HK-2 (cell line): ENCODE measurements around the gene TEP1.
"Not testable (repeated sequence)": the region's sequence is repeated elsewhere in the genome, so short reads cannot be mapped to it uniquely, and the experiment has no call there.

Experiments
- DNase-seq: peaks from one replicate; pipeline ENCODE4 v3.0.0-alpha.2; 2018; ENCODE audit not compliant: unreplicated experiment

TEP1 gene

DNA sequence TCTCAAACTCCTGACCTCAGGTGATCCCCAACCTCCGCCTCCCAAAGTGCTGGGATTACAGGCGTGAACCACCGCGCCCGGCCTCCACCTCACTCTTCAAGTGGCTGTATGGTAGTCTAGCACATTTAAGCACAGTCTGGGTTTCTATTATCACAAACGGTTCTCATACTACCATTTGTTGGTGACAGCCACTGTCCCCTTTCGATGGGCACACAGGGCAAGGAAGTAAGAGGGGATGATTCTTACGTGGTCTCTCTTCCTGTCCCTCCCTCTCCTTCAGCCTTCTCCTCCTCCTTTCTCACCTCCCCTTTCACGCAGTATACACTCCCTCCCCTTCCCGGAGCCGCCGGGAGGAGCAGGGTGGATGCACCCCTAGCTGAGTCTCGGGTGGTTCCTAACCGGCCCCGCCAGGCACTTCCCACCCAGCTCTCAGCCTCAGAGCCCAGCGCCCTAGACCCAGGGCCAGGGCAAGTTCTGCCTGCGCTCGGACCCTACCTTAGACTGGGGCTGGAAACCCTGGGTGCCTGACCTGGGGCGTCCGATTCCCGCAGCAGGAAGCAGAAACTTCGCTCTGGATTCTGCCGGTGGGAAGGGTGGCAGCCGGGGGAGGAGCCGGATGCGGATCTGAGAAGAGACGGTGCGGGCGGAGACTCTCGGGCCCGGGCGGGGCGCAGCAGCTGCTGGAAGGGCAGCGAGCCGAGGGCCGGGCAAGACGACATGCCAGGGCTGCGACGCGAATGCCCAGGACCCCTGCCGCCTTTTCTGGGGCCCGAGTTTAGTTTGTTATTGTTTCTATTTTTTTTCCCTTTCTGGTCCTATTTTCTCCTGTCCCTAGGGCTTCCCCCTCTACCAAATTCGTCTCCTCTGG is at the start of gene TEP1:
Gene TEP1 (minus strand): TSS at position 626 of the 868 bp plus-strand sequence. CDS start 5,062 bp downstream, outside the sequence.
- peak; percentile 89 for DNase-seq

DNA sequence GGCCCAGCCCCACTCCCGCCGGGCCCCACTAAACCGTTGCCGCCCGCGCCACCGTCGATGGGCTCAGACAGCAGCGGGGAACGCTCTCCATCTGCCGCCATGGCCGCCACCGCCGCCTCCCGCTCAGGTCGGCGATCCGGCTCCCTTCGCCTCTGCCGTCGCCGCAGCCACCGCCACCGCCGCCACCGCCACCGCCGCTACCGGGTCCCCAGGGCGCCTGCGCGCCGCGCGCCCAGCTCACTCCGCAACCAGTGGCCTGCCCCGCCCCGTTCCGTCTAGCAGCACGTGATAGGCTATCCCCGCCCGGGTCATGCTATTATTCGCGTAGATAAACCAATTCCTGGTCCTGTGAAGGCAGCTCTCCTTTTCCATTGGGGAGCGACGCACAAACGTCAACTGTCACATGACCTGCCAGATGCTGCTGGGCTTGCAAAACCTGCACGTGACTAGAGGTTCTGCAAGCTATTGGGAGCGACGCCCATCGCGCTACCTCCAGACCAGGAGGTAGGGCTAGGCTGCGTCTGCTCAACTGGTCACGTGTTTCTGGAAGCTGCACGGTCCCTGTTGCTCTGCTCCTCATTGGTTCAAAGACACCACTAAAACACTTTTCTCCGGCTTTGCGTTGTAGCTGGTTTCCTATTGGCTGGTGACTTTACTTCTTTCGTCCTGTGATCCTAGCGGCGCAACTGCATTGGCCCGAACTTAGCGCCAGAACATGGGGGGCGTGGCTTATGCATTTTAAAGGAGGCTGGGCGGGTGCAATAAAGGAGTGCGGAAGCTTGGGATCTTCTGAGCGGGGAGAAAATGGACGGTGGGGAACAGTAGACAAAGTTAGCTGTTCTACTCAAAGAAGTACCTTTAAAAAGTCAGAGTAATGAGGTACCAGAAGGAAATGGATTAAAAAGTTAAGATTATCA is 48.2 kb upstream of the TEP1 start, which contains the start of gene PIP4P1:
Gene PIP4P1 (minus strand): TSS at position 210 of the 917 bp plus-strand sequence. CDS start 109 bp downstream, at position 101.
- DNase-seq = peak; percentile 98

DNA sequence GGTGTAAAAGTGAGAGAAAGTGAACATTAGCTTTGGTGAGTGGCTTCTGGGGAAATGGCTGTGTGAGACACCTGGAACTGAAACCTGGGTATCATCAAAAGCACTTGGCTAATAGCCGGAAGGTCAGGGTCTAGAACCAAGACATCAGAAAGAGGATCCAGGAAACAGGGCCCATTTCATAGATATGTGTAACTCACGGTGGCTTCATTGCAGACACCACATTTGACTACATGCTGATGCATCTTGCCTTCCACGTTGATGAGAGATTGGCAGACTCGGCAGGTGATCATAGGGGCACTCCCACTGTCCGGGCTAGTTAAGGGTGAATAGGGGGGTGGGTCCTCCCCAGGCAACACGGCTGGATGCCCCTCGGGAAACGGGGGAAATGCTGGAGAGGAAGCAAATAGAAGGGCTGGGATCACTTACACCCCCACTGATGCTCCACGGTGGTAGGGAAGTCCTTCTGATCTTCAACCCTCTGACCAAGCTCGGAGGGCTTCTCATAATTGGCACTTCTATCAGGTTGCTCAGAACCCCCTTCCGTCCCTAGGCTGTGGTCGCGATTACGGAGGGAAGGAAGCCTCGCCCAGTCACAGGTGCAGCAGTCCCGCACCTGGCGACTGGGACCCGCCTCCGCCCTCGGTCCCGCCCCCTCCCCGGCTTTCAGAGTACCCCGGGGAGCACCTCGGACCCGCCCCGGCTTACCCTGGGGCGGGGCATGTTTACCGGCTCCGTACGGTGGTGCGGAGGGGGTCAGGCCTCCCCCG is 47.3 kb upstream of the TEP1 start:
- no peak for DNase-seq

DNA sequence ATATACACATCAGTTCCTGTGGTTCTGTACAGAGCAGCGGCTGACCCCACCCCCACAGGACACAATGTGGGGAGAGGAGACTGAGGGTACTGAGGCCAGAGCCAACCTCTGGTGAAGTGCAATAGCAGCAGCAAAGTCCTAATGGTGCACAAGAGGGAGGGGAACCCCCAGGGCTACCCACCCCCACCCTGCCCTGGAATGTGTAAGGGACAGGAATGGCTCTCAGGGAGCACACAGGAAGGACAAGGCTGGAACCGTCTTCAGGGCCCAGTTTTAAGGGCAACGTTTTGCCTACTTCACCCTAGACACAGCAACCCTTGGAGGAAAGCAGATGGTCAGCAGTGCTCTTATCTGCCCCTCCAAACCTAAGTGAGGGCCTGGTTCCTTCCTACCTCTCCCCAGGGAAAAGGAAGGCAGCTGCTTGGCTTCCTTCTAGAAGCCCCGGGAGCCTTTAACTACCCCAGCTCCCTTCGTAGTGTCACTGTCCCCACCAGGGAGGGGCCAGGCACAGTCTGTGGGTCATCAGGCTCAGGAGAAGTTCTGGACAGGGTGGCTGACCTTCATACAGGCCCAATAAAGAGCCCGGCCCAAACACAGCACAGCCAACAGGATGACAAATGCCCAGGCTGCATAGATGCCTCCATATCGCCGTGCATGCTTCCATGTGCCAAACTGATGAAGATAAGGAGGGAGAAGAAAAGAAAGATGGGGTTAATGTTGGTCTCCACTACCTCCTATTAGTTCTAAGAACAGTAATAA is 44.9 kb upstream of the TEP1 start:
- DNase-seq = no peak

DNA sequence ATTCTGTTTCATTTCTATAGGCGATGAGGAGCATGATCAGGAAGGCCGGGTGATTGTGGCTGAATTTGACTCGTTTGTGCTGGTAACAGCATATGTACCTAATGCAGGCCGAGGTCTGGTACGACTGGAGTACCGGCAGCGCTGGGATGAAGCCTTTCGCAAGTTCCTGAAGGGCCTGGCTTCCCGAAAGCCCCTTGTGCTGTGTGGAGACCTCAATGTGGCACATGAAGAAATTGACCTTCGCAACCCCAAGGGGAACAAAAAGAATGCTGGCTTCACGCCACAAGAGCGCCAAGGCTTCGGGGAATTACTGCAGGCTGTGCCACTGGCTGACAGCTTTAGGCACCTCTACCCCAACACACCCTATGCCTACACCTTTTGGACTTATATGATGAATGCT is 43.7 kb upstream of the TEP1 start:
- DNase-seq = no peak

DNA sequence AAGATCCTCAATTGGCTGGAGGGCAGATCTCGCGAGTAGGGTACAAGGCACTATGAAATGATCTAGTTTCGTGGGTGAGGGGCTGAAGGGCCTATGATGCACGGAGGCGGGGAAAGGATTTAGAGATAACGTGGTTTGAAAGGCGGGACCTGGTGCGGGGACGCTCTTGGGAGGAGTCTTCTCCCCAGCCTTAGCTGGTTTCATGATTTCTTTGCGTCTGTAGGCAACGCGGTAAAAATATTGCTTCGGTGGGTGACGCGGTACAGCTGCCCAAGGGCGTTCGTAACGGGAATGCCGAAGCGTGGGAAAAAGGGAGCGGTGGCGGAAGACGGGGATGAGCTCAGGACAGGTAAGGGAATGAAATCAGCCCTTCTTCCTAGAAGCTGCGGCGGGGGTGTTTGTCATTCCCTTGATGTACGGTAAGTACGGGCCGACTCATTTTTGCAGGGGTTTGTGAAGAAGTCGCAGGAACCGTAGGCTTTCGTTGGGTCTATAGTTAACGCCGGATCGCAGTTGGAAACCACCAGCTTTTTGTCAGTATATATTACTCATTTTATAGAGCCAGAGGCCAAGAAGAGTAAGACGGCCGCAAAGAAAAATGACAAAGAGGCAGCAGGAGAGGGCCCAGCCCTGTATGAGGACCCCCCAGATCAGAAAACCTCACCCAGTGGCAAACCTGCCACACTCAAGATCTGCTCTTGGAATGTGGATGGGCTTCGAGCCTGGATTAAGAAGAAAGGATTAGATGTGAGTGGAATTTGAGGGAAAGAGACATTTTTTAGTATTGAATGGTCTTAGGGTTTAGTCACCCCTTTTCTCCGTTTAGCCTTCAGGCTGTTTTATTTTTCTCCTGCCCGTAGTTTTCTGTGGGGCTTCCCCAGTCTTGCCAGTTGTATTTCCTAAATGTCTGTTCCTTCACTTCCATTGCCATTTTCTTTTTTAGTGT is 42.3 kb upstream of the TEP1 start:
- no peak for DNase-seq

DNA sequence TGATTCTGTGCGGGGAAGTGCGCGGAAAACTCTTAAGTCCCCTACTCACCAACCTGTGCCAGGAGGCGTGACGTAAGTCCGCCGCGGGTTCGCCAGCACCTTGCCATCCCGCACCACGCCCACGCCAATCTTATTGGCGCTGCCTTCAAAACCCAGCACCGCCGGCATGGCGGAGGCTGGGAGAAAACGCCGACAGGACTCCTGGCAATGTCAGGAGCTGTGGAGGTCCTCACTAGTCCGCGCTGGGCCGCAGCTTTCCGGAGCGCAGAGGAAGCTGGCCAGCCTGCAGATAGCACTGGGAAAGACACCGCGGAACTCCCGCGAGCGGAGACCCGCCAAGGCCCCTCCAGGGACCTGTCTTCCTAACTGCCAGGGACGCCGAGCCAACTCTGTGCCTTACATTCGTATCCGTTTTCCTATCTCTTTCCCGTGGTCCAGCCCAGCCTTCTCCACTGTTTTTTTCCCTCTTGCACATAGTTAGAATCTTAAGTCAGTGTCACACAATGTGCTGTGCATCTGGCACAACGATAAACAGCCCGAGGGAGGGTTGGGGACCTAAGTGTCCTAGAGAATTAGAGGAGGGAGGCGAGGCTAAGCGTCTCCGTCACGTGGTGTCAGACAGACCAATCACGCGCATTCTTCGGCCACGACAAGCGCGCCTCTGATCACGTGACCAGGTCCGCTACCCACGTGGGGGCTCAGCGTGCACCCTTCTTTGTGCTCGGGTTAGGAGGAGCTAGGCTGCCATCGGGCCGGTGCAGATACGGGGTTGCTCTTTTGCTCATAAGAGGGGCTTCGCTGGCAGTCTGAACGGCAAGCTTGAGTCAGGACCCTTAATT is 41.4 kb upstream of the TEP1 start, which contains the start of the genes APEX1 and OSGEP:
Gene APEX1 (plus strand): TSS at position 711 of the 839 bp plus-strand sequence. CDS start 420 bp downstream, outside the sequence.
Gene OSGEP (minus strand): TSS at position 297 of the 839 bp plus-strand sequence. CDS start 129 bp downstream, at position 168.
- DNase-seq = peak; percentile 97

DNA sequence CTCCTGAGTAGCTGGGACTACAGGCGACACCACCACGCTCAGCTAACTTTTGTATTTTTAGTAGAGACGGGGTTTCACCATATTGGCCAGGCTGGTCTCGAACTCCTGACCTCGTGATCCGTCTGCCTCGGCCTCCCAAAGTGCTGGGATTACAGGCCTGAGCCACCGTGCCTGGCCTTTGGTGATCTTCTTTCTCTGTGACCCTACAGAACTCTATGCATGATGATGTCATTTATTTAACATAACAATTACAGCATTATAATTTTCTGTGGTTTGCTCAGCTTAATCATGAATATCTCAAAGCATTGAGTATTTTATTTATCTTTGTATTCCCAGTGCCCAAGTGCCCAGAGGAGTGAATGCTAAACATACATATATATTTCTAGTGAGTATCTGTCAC is 39.5 kb upstream of the TEP1 start:
- DNase-seq = not testable (repeated sequence)

DNA sequence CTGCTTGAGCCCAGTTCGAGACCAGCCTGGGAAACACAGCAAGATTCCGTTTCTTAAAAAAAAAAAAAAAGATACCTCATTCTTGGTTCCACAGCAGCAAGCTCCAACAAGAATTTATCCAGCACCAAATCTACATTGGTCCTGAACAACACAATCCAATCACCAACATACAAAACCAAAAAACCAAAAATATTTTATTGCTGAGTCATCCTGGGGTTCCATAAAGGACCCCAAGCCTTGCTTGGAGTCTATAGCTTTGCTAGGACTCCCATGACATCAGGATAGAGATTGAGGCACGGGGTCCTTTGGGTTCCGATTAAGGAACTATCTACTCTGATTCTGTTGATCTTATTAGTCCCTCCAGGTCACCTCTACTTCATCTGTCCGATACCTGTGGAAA is 33.6 kb upstream of the TEP1 start:
- no peak for DNase-seq

DNA sequence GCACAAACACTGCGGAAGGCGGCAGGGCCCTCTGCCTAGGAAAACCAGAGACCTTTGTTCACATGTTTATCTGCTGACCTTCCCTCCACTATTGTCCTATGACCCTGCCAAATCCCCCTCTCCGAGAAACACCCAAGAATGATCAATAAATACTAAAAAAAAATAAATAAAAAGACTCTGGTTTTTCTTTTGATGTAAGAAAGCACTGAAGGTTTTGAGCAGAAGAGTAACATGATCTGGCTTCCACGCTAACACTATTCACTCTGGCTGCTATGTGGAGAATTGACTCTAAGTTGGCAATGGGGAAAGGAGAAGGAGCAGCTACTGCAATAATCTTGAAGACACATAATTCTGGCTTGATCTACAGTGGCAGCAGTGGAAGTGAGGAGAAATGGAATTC is 30.3 kb upstream of the TEP1 start:
- not testable (repeated sequence) for DNase-seq

DNA sequence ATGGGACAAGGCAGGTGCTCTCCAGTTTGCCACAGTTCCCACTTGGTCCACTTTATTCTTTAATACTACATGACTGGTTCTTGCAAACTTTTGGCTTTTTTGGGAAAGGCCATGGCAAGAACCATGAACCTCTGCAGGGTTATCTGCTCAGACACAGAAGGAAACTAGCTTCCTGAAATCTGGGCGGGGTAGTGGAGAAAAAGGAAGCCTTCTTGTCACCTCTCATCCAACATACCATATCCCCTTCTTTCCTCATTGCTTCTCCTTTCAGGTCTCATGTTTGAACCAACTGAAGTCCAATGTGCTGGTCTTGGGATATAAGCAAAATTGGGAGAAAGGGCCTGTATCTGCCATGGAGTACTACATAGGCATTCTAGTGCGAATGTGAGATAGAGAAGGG is 28.2 kb upstream of the TEP1 start:
- DNase-seq = no peak

DNA sequence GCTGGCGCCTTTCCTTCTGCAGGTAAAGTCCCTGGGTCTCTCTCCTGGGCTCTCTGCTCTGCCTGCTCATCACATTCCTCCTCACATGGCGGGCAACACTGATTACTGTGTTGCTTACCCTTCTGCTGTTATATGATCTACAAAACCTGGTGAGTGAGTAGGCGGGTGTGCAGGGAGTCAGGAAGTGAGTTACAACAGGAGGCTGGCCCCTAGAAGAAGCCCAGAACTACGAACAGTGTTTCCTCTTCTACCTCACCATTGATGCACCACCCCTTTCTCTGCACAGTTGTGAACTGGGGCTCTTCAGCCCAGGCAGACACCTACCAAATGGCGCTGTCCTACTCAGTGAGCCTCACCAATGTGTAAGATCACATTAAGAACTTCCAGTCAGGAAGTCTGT is 27.6 kb upstream of the TEP1 start:
- DNase-seq = no peak

DNA sequence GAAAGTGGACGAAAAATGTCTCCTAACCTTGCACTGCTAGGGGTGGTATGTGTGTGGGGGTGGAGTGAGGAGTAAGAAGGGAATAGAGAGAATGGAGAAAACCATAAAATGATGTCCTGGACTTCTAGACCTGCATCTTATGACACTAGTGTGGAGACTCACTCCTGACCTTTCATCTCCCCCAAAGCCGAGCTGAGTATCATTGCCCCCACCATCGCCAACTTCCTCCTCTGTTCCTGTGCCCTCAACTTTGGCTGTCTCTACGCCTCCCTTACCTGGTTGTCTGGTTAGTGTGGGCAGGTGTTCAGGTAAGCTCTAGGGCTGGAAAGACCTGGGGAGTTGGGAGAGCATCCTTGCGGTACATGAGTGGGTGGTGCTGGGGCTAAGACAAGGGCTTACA is 27.2 kb upstream of the TEP1 start:
- no peak for DNase-seq

DNA sequence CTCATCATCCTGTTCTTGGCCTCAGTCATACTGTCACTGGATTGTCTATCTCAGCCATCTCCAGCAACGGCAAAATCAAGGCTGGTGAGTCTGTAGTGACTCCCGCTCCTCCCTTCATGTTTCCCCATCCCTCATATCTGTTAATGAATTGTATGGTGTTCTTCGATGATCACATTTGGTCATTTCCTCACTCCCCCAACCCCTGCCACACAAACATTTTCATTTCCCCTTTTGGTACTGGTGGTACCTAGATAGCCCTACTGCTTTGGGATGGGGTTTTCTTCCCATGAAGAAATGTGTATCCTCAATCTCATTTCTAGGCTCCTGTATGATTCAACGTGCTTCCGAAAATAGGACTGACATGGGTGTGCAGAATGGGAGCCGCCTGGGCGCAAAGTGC is 25.4 kb upstream of the TEP1 start:
- no peak for DNase-seq

DNA sequence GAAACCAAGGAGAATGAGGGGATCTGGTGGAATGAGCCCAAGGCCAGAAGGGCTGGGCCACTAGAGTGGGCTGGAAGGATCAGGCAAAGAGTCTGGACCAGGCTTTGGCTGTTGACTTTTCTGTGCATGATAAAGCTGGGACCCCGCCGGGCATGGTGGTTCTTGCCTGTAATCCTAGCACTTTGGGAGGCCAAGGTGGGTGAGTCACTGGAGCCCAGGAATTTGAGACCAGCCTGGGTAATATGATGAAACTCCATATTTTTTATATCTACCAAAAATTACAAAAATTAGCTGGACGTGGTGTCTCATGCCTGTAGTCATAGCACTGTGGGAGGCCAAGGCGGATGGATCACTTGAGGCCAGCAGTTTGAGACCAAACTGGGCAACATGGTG is 23.1 kb upstream of the TEP1 start:
- DNase-seq = no peak

DNA sequence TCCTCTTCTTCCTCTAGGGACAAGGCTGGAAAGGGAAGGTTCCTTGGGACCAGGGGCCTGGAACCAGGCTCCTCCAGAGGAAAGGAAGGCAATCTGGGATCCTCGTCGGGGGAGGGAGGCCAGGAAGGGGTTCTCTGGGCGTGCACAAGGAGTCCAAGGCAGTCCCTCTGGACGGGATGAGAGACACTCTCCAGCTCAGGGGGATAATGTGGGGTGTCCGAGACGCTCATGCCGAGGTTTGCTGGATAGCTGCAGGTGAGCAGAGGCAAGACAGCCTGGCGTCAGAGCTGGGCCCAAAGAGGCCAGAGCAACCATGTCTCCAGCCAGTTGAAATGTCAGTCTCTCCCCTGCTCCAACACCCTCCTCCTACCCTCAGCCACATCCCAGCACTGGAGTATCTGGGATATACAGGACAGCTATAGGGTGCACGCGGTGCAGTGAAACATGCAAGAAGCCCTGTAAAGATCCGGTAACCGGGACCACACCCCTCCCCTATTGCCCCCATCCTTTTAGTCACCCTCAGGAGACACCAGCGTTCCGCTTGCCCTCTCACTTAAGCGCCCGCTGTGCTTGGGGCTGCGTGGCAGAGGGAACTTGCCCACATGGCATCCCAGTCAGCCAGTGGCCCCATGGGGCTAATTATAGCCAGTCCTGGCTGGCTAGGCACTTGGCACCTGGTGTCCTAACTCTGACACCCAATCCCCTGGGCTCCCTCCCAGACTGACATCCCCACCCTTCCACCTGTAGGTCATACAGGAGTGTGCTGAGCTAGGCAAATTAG is 22.5 kb upstream of the TEP1 start, which contains the start of gene KLHL33:
Gene KLHL33 (minus strand): TSS at position 585 of the 781 bp plus-strand sequence. CDS start 355 bp downstream, at position 230.
- no peak for DNase-seq

DNA sequence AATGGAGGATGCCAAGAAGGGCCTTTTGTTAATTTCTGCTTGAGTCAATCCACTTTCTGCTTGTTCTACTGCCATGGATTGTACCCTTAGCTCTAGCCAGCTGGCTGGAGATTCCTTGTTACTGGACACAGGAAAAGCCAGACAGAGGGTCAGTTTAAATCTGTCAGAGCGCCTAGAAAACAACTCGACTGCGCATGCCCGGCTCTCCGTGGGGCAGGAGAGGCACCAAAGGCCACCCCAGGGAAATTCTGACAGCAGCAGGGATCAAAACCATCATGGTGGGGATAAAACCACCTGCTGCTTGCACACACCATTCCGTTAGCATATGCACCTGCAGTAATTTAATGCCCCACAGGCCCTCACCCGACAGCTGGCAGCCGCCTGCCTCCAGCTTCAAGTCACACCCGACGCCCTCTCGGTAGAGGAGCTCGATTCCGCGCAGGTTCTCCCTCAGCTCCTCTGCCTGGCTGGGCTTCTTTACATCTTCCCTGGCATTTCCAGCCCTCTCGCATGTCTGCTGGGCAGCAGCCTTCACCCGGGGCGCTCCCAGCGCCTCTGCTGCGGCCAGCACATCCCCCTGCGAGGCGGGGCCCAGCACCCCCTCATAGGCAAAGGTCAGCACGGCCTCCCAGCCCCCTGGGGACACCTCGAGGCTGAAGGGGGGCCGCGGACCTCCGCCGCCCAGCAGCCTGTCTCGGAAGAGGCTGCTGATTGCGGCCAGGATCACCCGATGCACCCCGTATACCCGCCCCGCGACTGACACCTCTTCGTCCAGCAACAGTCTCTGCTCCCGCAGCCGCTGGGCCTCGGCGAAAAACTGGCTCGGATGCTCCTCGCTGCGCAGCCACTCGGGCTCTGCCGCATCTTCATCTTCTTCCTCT is 21.6 kb upstream of the TEP1 start:
- DNase-seq = no peak
